HG02571 (cell line): ENCODE measurements around the gene UVRAG.
"Not testable (repeated sequence)": the region's sequence is repeated elsewhere in the genome, so short reads cannot be mapped to it uniquely, and the experiment has no call there.

Experiments
- ATAC-seq: cut with Tn5 transposase; IDR thresholded peaks from one replicate; pipeline ENCODE4 v1.9.1; 2021; ENCODE audit warnings: mild to moderate bottlenecking, moderate library complexity; ENCODE audit not compliant: unreplicated experiment

UVRAG gene

GRCh38 chr11:75946531-75947530 is 131.8 kb downstream of the UVRAG start:
- no peak for ATAC-seq

- no peak for ATAC-seq
Measured at GRCh38 chr11:75949023-75949672, 134.1 kb downstream of the UVRAG start.

GRCh38 chr11:75950141-75950540 is 135.1 kb downstream of the UVRAG start:
- ATAC-seq: no peak

DNA sequence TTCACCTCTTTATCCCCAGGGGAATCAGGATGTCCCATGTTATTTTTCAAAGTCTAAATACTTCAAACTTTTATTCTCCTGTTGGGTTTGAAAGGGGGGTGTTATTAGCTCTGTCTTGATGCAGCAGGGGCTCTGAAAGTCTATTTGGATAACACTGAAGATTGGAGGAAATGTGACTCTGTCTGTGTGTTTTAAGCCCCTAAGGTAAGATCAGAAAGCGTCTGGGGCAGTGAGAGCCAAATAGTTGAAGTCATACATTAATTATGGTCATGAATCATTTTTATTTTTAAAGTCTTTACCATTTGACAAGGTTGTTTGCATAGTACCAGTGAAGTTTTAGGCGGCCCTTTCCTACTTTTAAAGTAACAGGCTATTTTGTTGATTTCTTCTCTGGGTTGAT is 139.0 kb downstream of the UVRAG start:
- no peak for ATAC-seq

GRCh38 chr11:75955443-75955842 is 140.4 kb downstream of the UVRAG start:
- ATAC-seq: no peak

GRCh38 chr11:75959540-75959939 is 144.5 kb downstream of the UVRAG start:
- ATAC-seq: no peak

DNA sequence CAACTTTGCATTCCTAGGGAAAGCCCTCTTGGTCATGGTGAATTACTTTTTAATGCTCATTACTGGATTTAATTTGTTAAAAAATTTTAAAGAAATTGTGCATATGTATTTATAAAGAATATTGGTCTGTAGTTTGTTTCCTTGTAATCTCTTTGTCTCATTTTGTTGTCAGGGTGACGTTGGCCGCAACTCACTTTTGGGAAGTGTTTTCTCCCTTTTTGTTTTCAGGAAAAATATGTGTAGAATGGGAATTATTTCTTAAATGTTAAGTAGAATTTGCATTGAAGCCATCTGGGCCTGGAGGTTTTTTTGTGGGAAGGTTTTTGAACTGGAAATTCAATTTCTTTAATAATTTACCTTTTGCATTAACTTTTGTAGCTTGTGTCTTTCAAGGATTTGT is 149.1 kb downstream of the UVRAG start:
- no peak for ATAC-seq

GRCh38 chr11:75966537-75967287 is 151.7 kb downstream of the UVRAG start:
- ATAC-seq: no peak

DNA sequence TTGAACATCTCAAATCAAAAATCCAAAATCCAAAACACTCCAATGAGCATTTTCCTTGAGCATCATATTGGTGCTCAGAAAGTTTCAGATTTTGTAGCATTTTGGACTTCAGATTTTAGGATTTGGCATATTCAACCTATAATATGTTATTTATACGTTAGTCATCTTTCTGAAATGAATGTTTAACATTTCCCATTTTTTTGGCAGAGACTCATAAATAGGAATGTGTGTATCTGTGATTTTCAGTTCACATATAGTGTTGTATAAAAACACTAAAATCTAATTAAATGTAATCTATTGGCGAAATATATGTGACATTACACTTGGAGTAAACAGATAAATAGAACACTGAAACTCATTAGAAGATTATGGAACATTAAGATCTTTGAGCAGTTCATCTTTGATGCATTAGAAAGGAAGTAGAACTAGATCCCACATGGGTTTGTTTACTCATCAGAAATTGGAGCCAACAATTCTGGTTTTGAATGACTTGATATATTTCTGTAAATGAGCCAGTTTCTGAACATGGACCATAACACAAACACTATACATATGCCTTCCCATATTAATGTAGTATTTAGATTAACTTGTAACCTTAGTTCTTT is 153.1 kb downstream of the UVRAG start:
- no peak for ATAC-seq

- ATAC-seq: no peak
Measured at GRCh38 chr11:75969626-75970308, 154.8 kb downstream of the UVRAG start.

GRCh38 chr11:75973710-75974109 is 158.7 kb downstream of the UVRAG start:
- not testable (repeated sequence) for ATAC-seq

GRCh38 chr11:75979075-75979474 is 164.1 kb downstream of the UVRAG start:
- ATAC-seq: not testable (repeated sequence)

DNA sequence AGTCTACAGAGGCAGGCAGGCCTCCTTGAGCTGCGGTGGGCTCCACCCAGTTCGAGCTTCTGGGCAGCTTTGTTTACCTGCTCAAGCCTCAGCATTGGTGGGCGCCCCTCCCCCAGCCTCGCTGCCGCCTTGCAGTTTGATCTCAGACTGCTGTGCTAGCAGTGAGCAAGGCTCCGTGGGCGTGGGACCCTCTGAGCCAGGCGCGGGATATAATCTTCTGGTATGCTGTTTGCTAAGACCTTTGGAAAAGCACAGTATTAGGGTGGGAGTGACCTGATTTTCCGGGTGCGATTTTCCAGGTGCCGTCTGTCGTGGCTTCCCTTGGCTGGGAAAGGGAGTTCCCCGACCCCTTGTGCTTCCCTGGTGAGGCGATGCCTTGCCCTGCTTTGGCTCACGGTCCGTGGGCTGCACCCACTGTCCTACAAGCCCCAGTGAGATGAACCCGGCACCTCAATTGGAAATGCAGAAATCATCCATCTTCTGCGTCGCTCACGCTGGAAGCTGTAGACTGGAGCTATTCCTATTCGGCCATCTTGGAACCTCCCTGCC is 164.5 kb downstream of the UVRAG start:
- not testable (repeated sequence) for ATAC-seq

DNA sequence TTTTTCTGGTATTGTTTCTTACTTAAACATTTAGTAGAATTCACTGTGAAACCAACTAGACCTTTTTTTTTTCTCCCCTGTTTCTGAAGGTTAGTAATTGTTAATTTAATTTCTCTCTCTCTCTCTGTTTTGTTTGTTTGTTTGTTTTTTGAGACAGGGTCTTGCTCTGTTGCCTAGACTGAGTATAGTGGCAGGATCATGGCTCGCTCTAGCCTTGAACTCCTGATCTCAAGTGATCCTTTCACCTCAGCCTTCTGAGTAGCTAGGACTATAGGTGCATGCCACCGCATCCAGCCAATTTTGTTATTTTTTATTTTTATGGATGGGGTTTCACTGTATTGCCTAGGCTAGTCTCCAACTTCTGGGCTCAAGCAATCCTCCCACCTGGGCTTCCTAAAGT is 165.0 kb downstream of the UVRAG start:
- no peak for ATAC-seq

DNA sequence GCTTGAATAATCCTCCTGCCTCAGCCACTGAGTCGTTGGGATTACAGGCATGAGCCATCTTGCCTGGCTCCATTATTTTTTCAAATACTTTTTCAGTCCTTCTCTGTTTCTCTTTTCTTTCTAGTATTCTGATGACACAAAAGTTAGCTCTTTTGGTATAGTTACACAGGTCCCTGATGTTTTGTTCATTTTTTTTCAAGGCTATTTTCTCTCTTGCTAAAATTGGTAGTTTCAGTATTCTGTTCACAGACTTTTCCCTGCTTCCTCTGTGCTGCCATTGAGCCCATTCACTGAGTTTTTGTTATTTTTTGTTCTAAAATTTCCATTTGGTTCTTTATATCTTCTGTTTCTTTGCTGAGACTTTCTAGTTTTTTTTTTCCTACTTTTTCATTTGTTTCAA is 166.5 kb downstream of the UVRAG start:
- no peak for ATAC-seq

DNA sequence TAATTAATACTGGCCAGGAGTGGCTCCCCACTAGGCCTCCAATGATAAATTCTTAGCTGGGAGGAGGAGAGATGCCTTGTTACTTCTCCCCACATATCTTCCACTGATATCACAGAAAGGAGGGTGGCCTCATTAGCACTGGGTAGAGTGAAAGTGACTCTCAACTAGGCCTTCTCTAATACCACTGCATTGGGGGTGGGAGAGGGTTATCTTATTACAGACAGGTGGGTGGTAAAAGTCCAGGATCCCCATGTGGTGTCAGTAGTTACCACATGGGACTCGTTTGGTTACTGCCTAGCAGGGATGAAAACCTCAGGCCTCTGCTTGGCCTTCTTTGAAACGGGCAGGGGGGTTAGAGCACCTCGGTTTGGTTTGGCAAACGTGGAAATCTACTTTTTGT is 167.3 kb downstream of the UVRAG start:
- ATAC-seq: no peak

DNA sequence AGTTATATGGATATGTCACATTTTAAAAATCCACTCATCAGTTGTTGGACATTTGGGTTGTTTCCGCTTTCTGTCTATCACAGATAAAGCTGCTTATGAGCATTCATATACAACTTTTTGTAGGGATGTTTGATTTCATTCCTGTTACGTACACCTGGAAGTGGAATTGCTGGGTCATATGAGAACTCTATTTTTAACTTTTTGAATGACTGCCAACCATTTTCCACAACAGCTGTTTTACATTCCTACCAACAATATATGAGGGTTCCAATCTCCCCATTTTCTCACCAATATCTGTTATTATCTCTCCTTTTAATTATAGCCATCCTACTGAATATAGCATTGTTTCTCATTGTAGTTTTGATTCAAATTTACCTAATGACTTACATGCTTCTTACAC is 172.0 kb downstream of the UVRAG start:
- ATAC-seq: no peak

GRCh38 chr11:75993126-75993525 is 178.1 kb downstream of the UVRAG start:
- ATAC-seq: no peak

DNA sequence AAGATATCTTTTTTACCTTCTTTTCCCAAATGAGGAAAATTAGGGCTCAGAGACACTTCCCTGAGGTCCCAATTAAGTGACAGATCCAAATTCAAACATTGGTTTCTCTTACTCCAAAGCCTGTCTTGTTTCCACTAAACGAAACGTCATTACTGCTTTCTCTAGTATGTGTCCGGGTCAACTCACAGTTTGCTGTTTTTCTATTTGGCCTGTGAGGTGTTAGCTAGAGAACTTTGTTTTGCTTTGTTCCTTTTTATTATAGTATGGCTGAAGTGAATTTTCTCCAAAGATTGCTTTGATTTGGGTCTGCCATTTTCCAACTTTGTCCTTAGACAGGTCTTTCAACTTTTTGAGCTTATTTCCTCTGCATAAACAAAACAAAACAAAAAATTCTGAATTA is 179.6 kb downstream of the UVRAG start:
- no peak for ATAC-seq
